Neural progenitor cell (in vitro differentiated cells): ENCODE measurements around the gene HS3ST5. TPM values are rescaled to one million over a fixed set of nuclear protein-coding genes. Genes with fewer than 3 reads are reported as not detected.

Experiments
- DNase-seq: peaks from one replicate; pipeline ENCODE4 v3.0.0-alpha.2; 2016; ENCODE audit warnings: low spot score
- H2AFZ ChIP-seq: fragments of 200-600 bp; sonication (generic); replicated peaks from 2 replicates; pipeline ENCODE4 v1.6.1; 2016; ENCODE audit warnings: antibody characterized with exemption
- H3F3A ChIP-seq: fragments of 200-600 bp; sonication (generic); 2 replicates; pipeline ENCODE4 v1.6.1; 2016; ENCODE audit warnings: antibody characterized with exemption, low read depth
- H3K27ac ChIP-seq: fragments of 200-600 bp; sonication (generic); 2 replicates; pipeline ENCODE4 v1.5.1; 2016; ENCODE audit warnings: mild to moderate bottlenecking
- H3K27me3 ChIP-seq: fragments of 200-600 bp; sonication (generic); 2 replicates; pipeline ENCODE4 v1.6.1; 2016; ENCODE audit warnings: mild to moderate bottlenecking, moderate library complexity
- H3K36me3 ChIP-seq: fragments of 200-600 bp; sonication (generic); 2 replicates; pipeline ENCODE4 v1.5.1; 2016
- H3K4me1 ChIP-seq: fragments of 200-600 bp; sonication (generic); 2 replicates; pipeline ENCODE4 v1.6.1; 2016; ENCODE audit warnings: mixed run types
- H3K4me2 ChIP-seq: fragments of 200-600 bp; sonication (generic); 2 replicates; pipeline ENCODE4 v1.6.1; 2016
- H3K4me3 ChIP-seq: fragments of 200-600 bp; sonication (generic); 2 replicates; pipeline ENCODE4 v1.5.1; 2016
- H3K79me2 ChIP-seq: fragments of 200-600 bp; sonication (generic); 2 replicates; pipeline ENCODE4 v1.6.1; 2016; ENCODE audit warnings: low read depth
- H3K9ac ChIP-seq: fragments of 200-600 bp; sonication (generic); 2 replicates; pipeline ENCODE4 v1.6.1; 2016
- H3K9me3 ChIP-seq: fragments of 200-600 bp; sonication (generic); 2 replicates; pipeline ENCODE4 v1.5.1; 2016; ENCODE audit warnings: low read depth
- H4K20me1 ChIP-seq: fragments of 200-600 bp; sonication (generic); 2 replicates; pipeline ENCODE4 v1.6.1; 2016; ENCODE audit warnings: low read depth
- H3K27ac Mint-ChIP-seq: 3 replicates; pipeline ENCODE4 v1.8.0; 2021; ENCODE audit warnings: mixed read lengths
- H3K27me3 Mint-ChIP-seq: 2 replicates; pipeline ENCODE4 v1.8.0; 2022; ENCODE audit warnings: low read depth, mild to moderate bottlenecking, inconsistent platforms, moderate library complexity, mixed read lengths; ENCODE audit not compliant: insufficient read depth
- H3K36me3 Mint-ChIP-seq: 3 replicates; pipeline ENCODE4 v1.8.0; 2021; ENCODE audit warnings: mixed read lengths
- H3K4me1 Mint-ChIP-seq: 3 replicates; pipeline ENCODE4 v1.8.0; 2021; ENCODE audit warnings: mixed read lengths
- H3K4me3 Mint-ChIP-seq: 3 replicates; pipeline ENCODE4 v1.8.0; 2021; ENCODE audit warnings: mild to moderate bottlenecking, moderate library complexity, mixed read lengths
- H3K9me3 Mint-ChIP-seq: 3 replicates; pipeline ENCODE4 v1.8.0; 2020; ENCODE audit warnings: mixed read lengths
- EZH2 ChIP-seq: fragments of 200-600 bp; sonication (generic); IDR thresholded peaks from 2 replicates; pipeline ENCODE4 v1.6.1; 2017; ENCODE audit warnings: antibody characterized with exemption, mild to moderate bottlenecking, moderate library complexity
- EZH2phosphoT487 ChIP-seq: fragments of 200-600 bp; sonication (generic); IDR thresholded peaks from 2 replicates; pipeline ENCODE4 v1.6.1; 2017; ENCODE audit warnings: antibody characterized with exemption
- total RNA-seq: library from RNA; depleted of rRNA; stranded (reverse); fragments of >200 nt; gene quantifications from 2 replicates; pipeline ENCODE4 v1.2.3, GENCODE V29; 2015; ENCODE audit warnings: low replicate concordance
- TF ChIP-seq, protein P1 (sequence below): fragments of 200-600 bp; sonication (generic); IDR thresholded peaks from 2 replicates; pipeline ENCODE4 v1.5.1; 2017; ENCODE audit warnings: antibody characterized with exemption, mild to moderate bottlenecking

Gene HS3ST5
- total RNA-seq, 1 donor from 2014 or later: 0.34 TPM

DNA sequence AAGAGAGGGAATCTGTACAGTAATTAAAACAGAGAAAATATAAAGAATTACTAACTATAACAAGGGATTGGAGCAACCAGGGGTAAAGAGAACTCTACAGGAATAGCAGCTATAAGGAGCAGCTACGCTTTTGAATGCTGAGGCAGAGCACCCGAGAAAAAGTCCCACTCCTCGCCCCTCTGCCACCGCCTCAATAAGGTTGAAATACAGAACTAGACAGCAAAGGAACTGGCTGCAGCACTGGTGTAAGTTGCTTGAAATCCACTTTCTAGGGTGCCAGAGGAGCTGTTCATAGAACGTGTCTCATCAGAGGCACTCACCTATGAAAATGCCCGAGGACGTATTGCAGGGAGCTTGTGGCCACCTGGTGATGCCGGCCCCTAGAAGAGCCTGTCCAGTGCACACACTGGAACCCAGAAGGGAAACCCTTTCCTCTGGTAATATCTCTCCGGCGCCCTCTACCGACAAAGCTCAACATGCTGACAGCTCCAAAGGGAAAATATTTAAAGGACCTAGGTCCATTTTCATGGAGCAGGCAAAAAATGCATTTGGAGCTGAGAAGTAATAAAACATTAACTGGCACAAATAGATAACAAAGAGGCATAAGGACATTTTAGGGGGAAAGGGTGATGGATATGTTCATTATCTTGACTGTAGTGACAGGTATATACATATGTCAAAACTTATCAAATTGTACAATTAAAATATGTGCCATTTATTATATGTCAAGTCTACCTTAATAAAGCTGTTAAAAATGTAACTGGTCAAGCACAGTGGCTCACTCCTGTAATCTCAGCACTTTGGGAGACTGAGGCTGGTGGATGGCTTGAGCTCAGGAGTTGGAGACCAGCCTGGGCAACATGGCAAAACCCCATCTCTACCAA, 234.5 kb downstream of the HS3ST5 start:
- Histone ChIP-seq H4K20me1 (no peaks in the 10 kb centered on the region), H3K9ac (no peak overlapping the region), H3K36me3 (no peaks in the 10 kb centered on the region), H3K4me1 (no peaks in the 10 kb centered on the region), H3K27ac (no peak overlapping the region), H3K4me2 (no peak overlapping the region), H3F3A (no peaks in the 10 kb centered on the region), H3K9me3 (no peaks in the 10 kb centered on the region), H3K4me3 (no peak overlapping the region), H2AFZ (no peak overlapping the region), H3K27me3 (no peaks in the 10 kb centered on the region), H3K79me2 (no peaks in the 10 kb centered on the region)
- Mint-ChIP-seq H3K4me3 (no peak overlapping the region), H3K36me3 (no peaks in the 10 kb centered on the region), H3K9me3 (no peaks in the 10 kb centered on the region), H3K27ac (no peak overlapping the region), H3K4me1 (no peaks in the 10 kb centered on the region), H3K27me3 (peaks cover 6% of the 10 kb centered on the region)
- peak; percentile 84 for DNase-seq
- TF ChIP-seq, protein P1, sequence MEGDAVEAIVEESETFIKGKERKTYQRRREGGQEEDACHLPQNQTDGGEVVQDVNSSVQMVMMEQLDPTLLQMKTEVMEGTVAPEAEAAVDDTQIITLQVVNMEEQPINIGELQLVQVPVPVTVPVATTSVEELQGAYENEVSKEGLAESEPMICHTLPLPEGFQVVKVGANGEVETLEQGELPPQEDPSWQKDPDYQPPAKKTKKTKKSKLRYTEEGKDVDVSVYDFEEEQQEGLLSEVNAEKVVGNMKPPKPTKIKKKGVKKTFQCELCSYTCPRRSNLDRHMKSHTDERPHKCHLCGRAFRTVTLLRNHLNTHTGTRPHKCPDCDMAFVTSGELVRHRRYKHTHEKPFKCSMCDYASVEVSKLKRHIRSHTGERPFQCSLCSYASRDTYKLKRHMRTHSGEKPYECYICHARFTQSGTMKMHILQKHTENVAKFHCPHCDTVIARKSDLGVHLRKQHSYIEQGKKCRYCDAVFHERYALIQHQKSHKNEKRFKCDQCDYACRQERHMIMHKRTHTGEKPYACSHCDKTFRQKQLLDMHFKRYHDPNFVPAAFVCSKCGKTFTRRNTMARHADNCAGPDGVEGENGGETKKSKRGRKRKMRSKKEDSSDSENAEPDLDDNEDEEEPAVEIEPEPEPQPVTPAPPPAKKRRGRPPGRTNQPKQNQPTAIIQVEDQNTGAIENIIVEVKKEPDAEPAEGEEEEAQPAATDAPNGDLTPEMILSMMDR: peak; percentile 77
- TF ChIP-seq EZH2phosphoT487: no peak

DNA sequence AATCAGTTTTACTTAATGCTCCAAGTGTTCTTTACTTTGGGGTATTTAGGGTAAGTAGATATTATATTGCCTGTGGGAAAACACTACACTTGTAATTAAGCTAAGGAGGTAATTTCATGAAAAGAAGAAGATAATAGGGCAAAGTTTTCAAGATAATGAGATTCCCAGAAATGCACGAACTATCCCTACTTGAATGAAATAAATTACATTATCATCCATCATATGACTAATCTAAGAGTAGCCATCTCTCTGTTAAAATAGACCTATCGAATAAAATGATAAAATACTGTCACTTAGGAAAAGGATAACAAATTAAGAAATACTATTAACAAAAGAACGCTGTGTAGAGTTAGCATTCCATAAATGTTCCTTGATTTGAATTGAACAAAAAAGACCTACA, 236.8 kb downstream of the HS3ST5 start:
- no peaks in the 10 kb centered on the region for H3K9me3 ChIP-seq
- H3F3A ChIP-seq: no peaks in the 10 kb centered on the region
- no peak overlapping the region for H3K4me3 Mint-ChIP-seq

DNA sequence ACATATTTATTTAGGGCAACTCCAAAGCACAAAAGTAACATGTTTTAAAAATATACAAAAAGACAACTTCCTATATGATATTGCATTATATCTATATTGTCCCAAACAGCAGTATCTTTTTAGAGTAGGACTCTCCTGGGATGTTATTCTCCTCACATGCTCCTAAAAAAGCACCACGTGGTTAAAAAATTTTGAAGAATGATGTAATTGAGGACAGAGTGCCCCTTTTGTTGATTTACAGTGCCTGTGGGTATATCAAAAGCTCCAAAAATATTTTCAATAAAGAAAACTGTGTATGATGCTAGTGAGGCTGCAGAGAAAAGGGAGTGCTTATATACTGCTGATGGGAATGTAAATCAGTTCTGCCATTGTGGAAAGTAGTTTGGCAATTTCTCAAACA, 241.6 kb downstream of the HS3ST5 start:
- TF ChIP-seq, protein P1: no peak
- TF ChIP-seq EZH2phosphoT487 (no peak), EZH2 (no peak)
- no peaks in the 10 kb centered on the region for H3K9me3 ChIP-seq
- H2AFZ ChIP-seq: no peak overlapping the region
- H4K20me1 ChIP-seq: no peaks in the 10 kb centered on the region
- no peak overlapping the region for H3K27ac Mint-ChIP-seq
- no peak overlapping the region for H3K4me3 Mint-ChIP-seq
- no peaks in the 10 kb centered on the region for H3K36me3 ChIP-seq
- no peaks in the 10 kb centered on the region for H3K79me2 ChIP-seq
- H3K27me3 ChIP-seq: no peaks in the 10 kb centered on the region
- H3K27me3 Mint-ChIP-seq: no peaks in the 10 kb centered on the region
- DNase-seq: no peak
- H3K4me2 ChIP-seq: no peak overlapping the region
- no peaks in the 10 kb centered on the region for H3K36me3 Mint-ChIP-seq
- H3K4me1 ChIP-seq: no peaks in the 10 kb centered on the region
- no peak overlapping the region for H3K27ac ChIP-seq
- H3K4me1 Mint-ChIP-seq: no peaks in the 10 kb centered on the region
- H3K4me3 ChIP-seq: no peak overlapping the region
- H3K9me3 Mint-ChIP-seq: no peaks in the 10 kb centered on the region
- no peaks in the 10 kb centered on the region for H3F3A ChIP-seq
- H3K9ac ChIP-seq: no peak overlapping the region

More for the DNA sequence above, 236.8 kb downstream of the HS3ST5 start:
- TF ChIP-seq, protein P1: no peak
- no peak for TF ChIP-seq EZH2
- TF ChIP-seq EZH2phosphoT487: no peak
- no peak overlapping the region for H2AFZ ChIP-seq
- Mint-ChIP-seq H3K27ac (no peak overlapping the region), H3K36me3 (no peaks in the 10 kb centered on the region), H3K27me3 (peaks cover 3% of the 10 kb centered on the region), H3K9me3 (no peaks in the 10 kb centered on the region), H3K4me1 (no peaks in the 10 kb centered on the region)
- no peaks in the 10 kb centered on the region for H4K20me1 ChIP-seq
- H3K4me1 ChIP-seq: no peaks in the 10 kb centered on the region
- no peak overlapping the region for H3K4me3 ChIP-seq
- H3K36me3 ChIP-seq: no peaks in the 10 kb centered on the region
- no peak overlapping the region for H3K27ac ChIP-seq
- no peak overlapping the region for H3K9ac ChIP-seq
- H3K27me3 ChIP-seq: no peaks in the 10 kb centered on the region
- no peak overlapping the region for H3K4me2 ChIP-seq
- H3K79me2 ChIP-seq: no peaks in the 10 kb centered on the region
- DNase-seq: no peak
